Neural cell (in vitro differentiated cells): ENCODE results near the gene NCEH1. TPM values are rescaled to one million over a fixed set of nuclear protein-coding genes. Genes with fewer than 3 reads are reported as not detected.

Experiments used
- H2AFZ ChIP-seq: fragments of 200-600, 300-800 bp; sonication (generic), shearing (Covaris generic); 2 replicates; pipeline ENCODE4 v1.6.0; 2014; ENCODE audit warnings: low read depth, mild to moderate bottlenecking, antibody characterized with exemption, low read length, moderate library complexity
- H3F3A ChIP-seq: fragments of 200-600 bp; shearing (Covaris generic); 2 replicates; pipeline ENCODE4 v1.6.1; 2016; ENCODE audit warnings: mild to moderate bottlenecking, moderate library complexity, mixed read lengths, antibody characterized with exemption, low read length; ENCODE audit not compliant: insufficient read depth, poor library complexity, severe bottlenecking
- H3K27ac ChIP-seq: fragments of 200-600, 300-800 bp; sonication (generic), shearing (Covaris generic); 2 replicates; pipeline ENCODE4 v1.5.1; 2014; ENCODE audit warnings: mild to moderate bottlenecking, low read length, moderate library complexity
- H3K27me3 ChIP-seq: fragments of 300-800, 200-600 bp; sonication (generic), shearing (Covaris generic); 2 replicates; pipeline ENCODE4 v1.6.0; 2014; ENCODE audit warnings: mild to moderate bottlenecking, low read depth, low read length, moderate library complexity; ENCODE audit not compliant: insufficient read depth
- H3K36me3 ChIP-seq: fragments of 300-800, 200-600 bp; sonication (generic), shearing (Covaris generic); 2 replicates; pipeline ENCODE4 v1.5.1; 2014; ENCODE audit warnings: mild to moderate bottlenecking, antibody characterized with exemption, low read length, moderate library complexity; ENCODE audit not compliant: insufficient read depth
- H3K4me2 ChIP-seq: fragments of 300-800, 200-600 bp; sonication (generic), shearing (Covaris generic); 2 replicates; pipeline ENCODE4 v1.6.0; 2014; ENCODE audit warnings: mild to moderate bottlenecking, low read length
- H3K4me3 ChIP-seq: fragments of 300-800, 200-600 bp; sonication (generic), shearing (Covaris generic); 2 replicates; pipeline ENCODE4 v1.5.1; 2014; ENCODE audit warnings: mild to moderate bottlenecking, low read length, moderate library complexity
- H3K79me2 ChIP-seq: fragments of 200-600 bp; shearing (Covaris generic); replicated peaks from 2 replicates; pipeline ENCODE4 v1.6.0; 2014; ENCODE audit warnings: mild to moderate bottlenecking, low read length, moderate library complexity; ENCODE audit not compliant: insufficient read depth
- H3K9ac ChIP-seq: fragments of 300-800, 200-600 bp; sonication (generic), shearing (Covaris generic); 2 replicates; pipeline ENCODE4 v1.6.1; 2016; ENCODE audit warnings: mild to moderate bottlenecking, low read length, mixed read lengths
- H3K9me2 ChIP-seq: fragments of 200-600 bp; shearing (Covaris generic); 2 replicates; pipeline ENCODE4 v1.6.1; 2016; ENCODE audit warnings: mild to moderate bottlenecking, low read length, mixed read lengths; ENCODE audit not compliant: insufficient read depth
- H3K9me3 ChIP-seq: fragments of 200-600, 300-800 bp; sonication (generic), shearing (Covaris generic); 2 replicates; pipeline ENCODE4 v1.6.1; 2016; ENCODE audit warnings: mild to moderate bottlenecking, mixed run types, low read length, moderate library complexity, mixed read lengths
- H4K20me1 ChIP-seq: fragments of 200-600 bp; shearing (Covaris generic); 2 replicates; pipeline ENCODE4 v1.6.1; 2016; ENCODE audit warnings: mild to moderate bottlenecking, mixed run types; ENCODE audit not compliant: insufficient read depth
- CTCF ChIP-seq: fragments of 450-650 bp; IDR thresholded peaks from 2 replicates; pipeline ENCODE4 v1.5.1; 2014; ENCODE audit warnings: antibody characterized with exemption, mild to moderate bottlenecking, moderate library complexity; ENCODE audit not compliant: poor library complexity, severe bottlenecking
- EP300 ChIP-seq: fragments of 450-650 bp; conservative IDR thresholded peaks from 2 replicates; pipeline ENCODE4 v1.6.1; 2014; ENCODE audit warnings: antibody characterized with exemption, mild to moderate bottlenecking, moderate library complexity; ENCODE audit not compliant: poor library complexity, severe bottlenecking
- EZH2 ChIP-seq: fragments of 200-600, 300-800 bp; shearing (Covaris generic), sonication (generic); IDR thresholded peaks from 2 replicates; pipeline ENCODE4 v1.6.1; 2014; ENCODE audit warnings: antibody characterized with exemption, low read length, borderline replicate concordance, mild to moderate bottlenecking; ENCODE audit not compliant: insufficient read depth, poor library complexity, severe bottlenecking
- MXI1 ChIP-seq: fragments of 450-650 bp; conservative IDR thresholded peaks from 2 replicates; pipeline ENCODE4 v1.6.1; 2014; ENCODE audit warnings: antibody characterized with exemption, mild to moderate bottlenecking; ENCODE audit not compliant: poor library complexity, severe bottlenecking
- POLR2AphosphoS5 ChIP-seq: IDR thresholded peaks from 2 replicates; pipeline ENCODE4 v1.6.1; 2012
- RAD21 ChIP-seq: fragments of 450-650 bp; conservative IDR thresholded peaks from 2 replicates; pipeline ENCODE4 v1.6.1; 2014; ENCODE audit warnings: antibody characterized with exemption, mild to moderate bottlenecking, moderate library complexity
- REST ChIP-seq: IDR thresholded peaks from 2 replicates; pipeline ENCODE4 v1.6.1; 2012; ENCODE audit warnings: borderline replicate concordance
- SMC3 ChIP-seq: fragments of 450-650 bp; conservative IDR thresholded peaks from 2 replicates; pipeline ENCODE4 v1.6.1; 2014; ENCODE audit warnings: antibody characterized with exemption, mild to moderate bottlenecking, moderate library complexity; ENCODE audit not compliant: poor library complexity
- TAF1 ChIP-seq: IDR thresholded peaks from 2 replicates; pipeline ENCODE4 v1.6.1; 2012; ENCODE audit warnings: low read depth
- polyA plus RNA-seq: library from polyadenylated mRNA; depleted of rRNA; stranded (reverse); fragments of >200 nt; gene quantifications from 2 replicates; pipeline ENCODE4 v1.2.3, GENCODE V29; 2014

Gene NCEH1
- polyA plus RNA-seq, 1 donor from 2014 or later: 2.1 TPM

- Histone ChIP-seq H2AFZ (no peak overlapping the region), H3K4me2 (no peak overlapping the region)
These were observed 104.8 kb downstream of the NCEH1 start for GRCh38 chr3:172606021-172606420.

GRCh38 chr3:172604895-172605646 lies 105.8 kb downstream of the NCEH1 start:
- Histone ChIP-seq H3K4me3 (no peak overlapping the region), H3K4me2 (no peak overlapping the region), H3K9me3 (no peaks in the 10 kb centered on the region), H3K9ac (no peak overlapping the region), H3K27ac (no peak overlapping the region), H2AFZ (no peak overlapping the region), H3F3A (no peaks in the 10 kb centered on the region), H4K20me1 (no peaks in the 10 kb centered on the region), H3K27me3 (no peaks in the 10 kb centered on the region), H3K9me2 (no peaks in the 10 kb centered on the region), H3K36me3 (no peaks in the 10 kb centered on the region), H3K79me2 (no peaks in the 10 kb centered on the region)
- no peak for TF ChIP-seq MXI1
- TF ChIP-seq REST: no peak
- no peak for TF ChIP-seq SMC3
- TF ChIP-seq EZH2: no peak
- no peak for TF ChIP-seq POLR2AphosphoS5

More at GRCh38 chr3:172606021-172606420, 104.8 kb downstream of the NCEH1 start:
- H3K4me3 ChIP-seq: no peak overlapping the region
- H3F3A ChIP-seq: no peaks in the 10 kb centered on the region
- no peaks in the 10 kb centered on the region for H3K79me2 ChIP-seq
- no peaks in the 10 kb centered on the region for H3K9me2 ChIP-seq
- no peaks in the 10 kb centered on the region for H4K20me1 ChIP-seq
- TF ChIP-seq MXI1 (no peak), EZH2 (no peak), CTCF (no peak), EP300 (no peak), RAD21 (no peak), REST (no peak), SMC3 (no peak), POLR2AphosphoS5 (no peak), TAF1 (no peak)
- no peak overlapping the region for H3K9ac ChIP-seq
- H3K27me3 ChIP-seq: no peaks in the 10 kb centered on the region
- H3K27ac ChIP-seq: no peak overlapping the region
- no peaks in the 10 kb centered on the region for H3K9me3 ChIP-seq
- H3K36me3 ChIP-seq: no peaks in the 10 kb centered on the region
